ENCODE data around the gene B2M. TPM values are rescaled to one million over a fixed set of nuclear protein-coding genes. Genes with fewer than 3 reads are reported as not detected.

Gene B2M
- total RNA-seq, 1 experiment from 2014 or later: 388 TPM

DNA sequence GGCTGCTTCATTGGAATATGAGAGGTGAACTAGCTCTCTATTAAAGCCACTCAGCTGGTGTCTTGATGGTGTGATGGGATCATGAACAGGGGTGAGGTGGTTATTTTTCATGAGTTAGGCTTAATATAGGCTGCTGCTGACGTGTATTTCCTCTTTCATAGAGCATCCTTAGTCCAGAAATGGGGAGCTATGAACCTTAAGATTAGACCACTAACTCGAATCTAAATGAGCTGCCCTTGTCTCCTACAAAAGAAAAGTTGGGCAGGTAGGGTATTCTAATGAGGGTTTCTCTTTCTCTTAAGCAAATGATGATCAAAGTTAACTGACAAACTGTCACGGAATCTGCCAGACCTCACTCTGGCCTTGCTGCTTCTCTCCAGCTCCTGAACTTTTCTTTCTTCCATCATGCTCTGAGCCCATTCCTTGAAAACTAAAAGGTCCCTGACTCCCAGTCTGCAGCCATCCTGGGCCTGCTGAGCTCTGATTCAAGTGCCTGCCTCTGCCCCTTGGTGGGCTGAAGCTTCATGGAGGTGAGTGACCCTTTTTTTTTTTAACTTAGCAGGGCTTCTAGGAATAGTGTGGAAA is 25.0 kb downstream of the B2M start, which contains the start of gene TRIM69:
TSS of gene TRIM69 (plus strand) at position 348 of the 585 bp plus-strand sequence. CDS start at position 525, 177 bp downstream.
- H3K9me3 ChIP-seq (ENCODE audit: control insufficient read depth in 1 of 2, insufficient read depth in 1 of 2, low read depth in 1 of 2, low read length in 2 of 2): no peaks in the 10 kb centered on the region
- ATAC-seq (no peak), DNase-seq (ENCODE audit: low read depth, low spot score) (no peak)
- H4K20me1 ChIP-seq (ENCODE audit: insufficient read depth): no peaks in the 10 kb centered on the region
- H3K4me2 ChIP-seq (ENCODE audit: low read length): no peak within 1 kb of the TSS
- TF ChIP-seq FOSL1 (IDR thresholded peaks at IDR 0.05; ENCODE audit: low read depth) (no peak), RAD21 (IDR thresholded peaks at IDR 0.05; ENCODE audit: low read depth) (no peak), TCF7L2 (IDR thresholded peaks at IDR 0.05; ENCODE audit: borderline replicate concordance, extremely low read depth, insufficient read depth, insufficient read length) (no peak), ZBTB33 (IDR thresholded peaks at IDR 0.05; ENCODE audit: extremely low read depth, insufficient replicate concordance, low read length) (no peak), EZH2phosphoT487 (IDR thresholded peaks at IDR 0.05; ENCODE audit: borderline replicate concordance) (no peak), CEBPB (IDR thresholded peaks at IDR 0.05; ENCODE audit: low read depth) (no peak), EGR1 (IDR thresholded peaks at IDR 0.05; ENCODE audit: low read depth) (no peak), ATF3 (IDR thresholded peaks at IDR 0.05) (no peak), ZNF274 (IDR thresholded peaks at IDR 0.05; ENCODE audit: low read depth, low read length) (no peak)
- TF ChIP-seq, protein P1, sequence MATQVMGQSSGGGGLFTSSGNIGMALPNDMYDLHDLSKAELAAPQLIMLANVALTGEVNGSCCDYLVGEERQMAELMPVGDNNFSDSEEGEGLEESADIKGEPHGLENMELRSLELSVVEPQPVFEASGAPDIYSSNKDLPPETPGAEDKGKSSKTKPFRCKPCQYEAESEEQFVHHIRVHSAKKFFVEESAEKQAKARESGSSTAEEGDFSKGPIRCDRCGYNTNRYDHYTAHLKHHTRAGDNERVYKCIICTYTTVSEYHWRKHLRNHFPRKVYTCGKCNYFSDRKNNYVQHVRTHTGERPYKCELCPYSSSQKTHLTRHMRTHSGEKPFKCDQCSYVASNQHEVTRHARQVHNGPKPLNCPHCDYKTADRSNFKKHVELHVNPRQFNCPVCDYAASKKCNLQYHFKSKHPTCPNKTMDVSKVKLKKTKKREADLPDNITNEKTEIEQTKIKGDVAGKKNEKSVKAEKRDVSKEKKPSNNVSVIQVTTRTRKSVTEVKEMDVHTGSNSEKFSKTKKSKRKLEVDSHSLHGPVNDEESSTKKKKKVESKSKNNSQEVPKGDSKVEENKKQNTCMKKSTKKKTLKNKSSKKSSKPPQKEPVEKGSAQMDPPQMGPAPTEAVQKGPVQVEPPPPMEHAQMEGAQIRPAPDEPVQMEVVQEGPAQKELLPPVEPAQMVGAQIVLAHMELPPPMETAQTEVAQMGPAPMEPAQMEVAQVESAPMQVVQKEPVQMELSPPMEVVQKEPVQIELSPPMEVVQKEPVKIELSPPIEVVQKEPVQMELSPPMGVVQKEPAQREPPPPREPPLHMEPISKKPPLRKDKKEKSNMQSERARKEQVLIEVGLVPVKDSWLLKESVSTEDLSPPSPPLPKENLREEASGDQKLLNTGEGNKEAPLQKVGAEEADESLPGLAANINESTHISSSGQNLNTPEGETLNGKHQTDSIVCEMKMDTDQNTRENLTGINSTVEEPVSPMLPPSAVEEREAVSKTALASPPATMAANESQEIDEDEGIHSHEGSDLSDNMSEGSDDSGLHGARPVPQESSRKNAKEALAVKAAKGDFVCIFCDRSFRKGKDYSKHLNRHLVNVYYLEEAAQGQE (IDR thresholded peaks at IDR 0.05; ENCODE audit: low read depth): no peak
- TF ChIP-seq, protein P2, sequence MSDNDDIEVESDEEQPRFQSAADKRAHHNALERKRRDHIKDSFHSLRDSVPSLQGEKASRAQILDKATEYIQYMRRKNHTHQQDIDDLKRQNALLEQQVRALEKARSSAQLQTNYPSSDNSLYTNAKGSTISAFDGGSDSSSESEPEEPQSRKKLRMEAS (IDR thresholded peaks at IDR 0.05): no peak
- no peaks in the 10 kb centered on the region for H3K27me3 ChIP-seq (ENCODE audit: insufficient read depth, low read length)
- no peak within 1 kb of the TSS for H3K9ac ChIP-seq (ENCODE audit: low read length)
- H2AFZ ChIP-seq (ENCODE audit: low read depth, low read length, poor library complexity, severe bottlenecking): no peak within 1 kb of the TSS
- H3K27ac ChIP-seq (ENCODE audit: low read depth, low read length): no peak within 1 kb of the TSS
- ChIA-PET POLR2A (interaction anchor here (0.9 to 3.8 kb wide), 5 partner anchors 8 to 73 kb away, joined by 3 to 28 read pairs (median 7); partner anchors contain the start of genes B2M, PATL2 and SPG11), RAD21 (ENCODE audit: low non-redundant PET in 1 of 2, low total read pairs in 2 of 2, uncharacterized antibody in 2 of 2, unreplicated experiment in 2 of 2) (interaction anchor here in 1 of 2 experiments (1.3 to 4.0 kb wide), 3 partner anchors 23 to 152 kb away, joined by 3 to 16 read pairs (median 6); partner anchors contain the start of gene SPG11), CTCF (interaction anchor here (0.7 to 4.0 kb wide), 10 partner anchors 9 to 157 kb away, joined by 3 to 39 read pairs (median 9); partner anchors contain the start of gene SPG11)
- H3K4me3 ChIP-seq (replicated peaks in 1 of 2; ENCODE audit: low read depth in 1 of 2, low read length in 2 of 2): no peak within 1 kb of the TSS
- H3K4me1 ChIP-seq (ENCODE audit: control insufficient read depth in 1 of 2, insufficient read depth in 2 of 2, low read length in 2 of 2): no peaks in the 10 kb centered on the region
- no TSS peak for BruUV-seq (replicated peaks)
- H3K79me2 ChIP-seq (ENCODE audit: insufficient read depth, low read length): no peaks in the 10 kb centered on the region
- H3K36me3 ChIP-seq (ENCODE audit: control insufficient read depth in 1 of 2, insufficient read depth in 2 of 2, low read length in 2 of 2): peaks cover 0 to 4% of the 10 kb centered on the region in 2 experiments; a peak in 2 of 4 replicates
- intact Hi-C loops (cut with micrococcal nuclease): no loop called here
- H3K9me2 ChIP-seq (ENCODE audit: insufficient read depth): no peaks in the 10 kb centered on the region
